GM12878 (cell line): ENCODE results near the gene RNF150. TPM values are rescaled to one million over a fixed set of nuclear protein-coding genes. Genes with fewer than 3 reads are reported as not detected.
A peak's percentile ranks its signal among the peaks of the same experiment; 100 is the strongest.

ENCODE experiments used
- ATAC-seq: fragments of 200-7000 bp; cut with Tn5 transposase; 3 replicates; pipeline ENCODE4 v1.9.1; 2020; ENCODE audit warnings: mild to moderate bottlenecking, moderate library complexity
- BruUV-seq: library from RNA; stranded (reverse); fragments of 400-500 nt; replicated peaks from 2 replicates; lab custom pipeline; 2021; lab: Mats Ljungman, UMichigan
- CTCF ChIA-PET: fragments of 300-600 bp; sonication (Branson Sonifier 250); formaldehyde crosslinking; extraction: SDS; loops from one replicate; lab custom pipeline; 2021; ENCODE audit warnings: inconsistent platforms; lab: Yijun Ruan, JAX
- POLR2A ChIA-PET: fragments of 350-600 bp; formaldehyde crosslinking; extraction: SDS; loops from one replicate; lab custom pipeline; 2021; ENCODE audit warnings: inconsistent platforms; lab: Charles Lee
- RAD21 ChIA-PET: fragments of 300-600 bp; sonication (Branson Sonifier 250); formaldehyde crosslinking; loops from one replicate; lab custom pipeline; 2023; ENCODE audit warnings: antibody characterized with exemption; ENCODE audit not compliant: unreplicated experiment; lab: Charles Lee
- SMC1A ChIA-PET: fragments of 300-600 bp; sonication (Branson Sonifier 250); formaldehyde crosslinking; loops from one replicate; lab custom pipeline; 2023; ENCODE audit not compliant: unreplicated experiment, uncharacterized antibody; lab: Charles Lee
- DNase-seq: peaks from one replicate; pipeline ENCODE4 v3.0.0-alpha.2; 2011; ENCODE audit warnings: low read depth, low spot score
- FAIRE-seq: peaks from 3 replicates; lab custom pipeline; 2011; peaks lifted over from hg19 to GRCh38; lab: Jason Lieb, UNC
- H2AFZ ChIP-seq: 2 replicates; pipeline ENCODE4 v1.6.0; 2011; ENCODE audit warnings: low read depth, low read length, control low read depth; ENCODE audit not compliant: control insufficient read depth
- H3K27ac ChIP-seq: 2 replicates; pipeline ENCODE4 v1.5.1; 2011; ENCODE audit warnings: control low read depth; ENCODE audit not compliant: control insufficient read depth, insufficient read depth
- H3K27me3 ChIP-seq, 2 experiments: replicated peaks in 1 of 2; 2 replicates each; pipeline versions ENCODE4 v1.6.0 to v1.6.1; 2011; ENCODE audit warnings: low read length in 1 of 2; ENCODE audit not compliant: control insufficient read depth in 2 of 2, insufficient read depth in 2 of 2
- H3K36me3 ChIP-seq, 2 experiments: 2 replicates each; pipeline ENCODE4 v1.5.1; 2011; ENCODE audit warnings: low read length in 1 of 2; ENCODE audit not compliant: control insufficient read depth in 2 of 2, insufficient read depth in 2 of 2
- H3K4me1 ChIP-seq: 2 replicates; pipeline ENCODE4 v1.6.1; 2011; ENCODE audit warnings: mild to moderate bottlenecking, low read length, moderate library complexity, mixed read lengths; ENCODE audit not compliant: control insufficient read depth, insufficient read depth
- H3K4me2 ChIP-seq: 2 replicates; pipeline ENCODE4 v1.6.0; 2011; ENCODE audit warnings: control low read depth; ENCODE audit not compliant: control insufficient read depth, insufficient read depth
- H3K4me3 ChIP-seq: fragments of 200-600 bp; sonication (generic); 2 replicates; pipeline ENCODE4 v1.5.1; 2016
- H3K79me2 ChIP-seq: 2 replicates; pipeline ENCODE4 v1.6.0; 2011; ENCODE audit warnings: low read length; ENCODE audit not compliant: control insufficient read depth, insufficient read depth
- H3K9ac ChIP-seq: 2 replicates; pipeline ENCODE4 v1.8.0; 2011; ENCODE audit warnings: low read length, control low read depth, mixed read lengths; ENCODE audit not compliant: control insufficient read depth, insufficient read depth
- H3K9me3 ChIP-seq: replicated peaks from 3 replicates; pipeline ENCODE4 v1.5.1; 2011; ENCODE audit warnings: mild to moderate bottlenecking, low read length; ENCODE audit not compliant: control insufficient read depth, insufficient read depth
- H4K20me1 ChIP-seq: 2 replicates; pipeline ENCODE4 v1.6.0; 2011; ENCODE audit not compliant: control insufficient read depth, insufficient read depth
- ESRRA ChIP-seq: IDR thresholded peaks from 2 replicates; pipeline ENCODE4 v1.6.1; 2012; ENCODE audit warnings: mild to moderate bottlenecking, low read length, improper control_type of control experiment
- RAD51 ChIP-seq: fragments of 450-650 bp; IDR thresholded peaks from 2 replicates; pipeline ENCODE4 v1.6.1; 2016; ENCODE audit warnings: moderate library complexity, mild to moderate bottlenecking, inconsistent platforms
- RUNX3 ChIP-seq: IDR thresholded peaks from 2 replicates; pipeline ENCODE4 v1.6.1; 2012; ENCODE audit warnings: low read length, inconsistent platforms
- WGBS: methylation state at CpG from one replicate; pipeline ENCODE4 v1.1.6; 2016; ENCODE audit warnings: low lambda C conversion rate; ENCODE audit not compliant: insufficient replicate concordance, insufficient coverage; ENCODE audit errors: missing lambda C conversion rate; 5-methylcytosine and 5-hydroxymethylcytosine counted together
- in situ Hi-C: fragments of 300-500 bp; cut with MboI; formaldehyde crosslinking; loops from 9 replicates; pipeline ENCODE4 v1.14.3; 2018; ENCODE audit warnings: mixed read lengths
- intact Hi-C: fragments of 100-400 bp; cut with micrococcal nuclease; formaldehyde crosslinking; loops from one replicate; pipeline ENCODE4 v1.14.2; 2022; ENCODE audit not compliant: unreplicated experiment
- polyA plus RNA-seq, 11 experiments: library from polyadenylated mRNA; depleted of rRNA in 4 of 11; unstranded in 6 of 11; stranded (reverse) in 5 of 11; fragments of >200 nt; fragmentation: Nextera tagmentation in 4 of 11; fragmentation: Illumina TruSeq in 1 of 11; extraction: Ambion mirVana in 4 of 11; extraction: Trizol in 1 of 11; gene quantifications; 1 replicate in 1 of 11; 2 replicates in 10 of 11; pipeline versions ENCODE4 v1.2.1 to v1.2.3, GENCODE V29; 2011 to 2016; ENCODE audit warnings: inconsistent platforms in 2 of 11, missing spikeins in 2 of 11, low read depth in 1 of 11
- total RNA-seq, 4 experiments: library from RNA; depleted of rRNA in 3 of 4; stranded (reverse); fragments of >200 nt in 3 of 4; fragmentation: Illumina TruSeq in 1 of 4; extraction: Trizol in 1 of 4; gene quantifications; 2 replicates each; pipeline versions ENCODE4 v1.2.1 to v1.2.3, GENCODE V29; 2013 to 2021
- TF ChIP-seq, protein P1 (sequence below): fragments of 450-650 bp; conservative IDR thresholded peaks from 2 replicates; pipeline ENCODE4 v1.6.1; 2017; ENCODE audit warnings: mild to moderate bottlenecking, moderate library complexity

The RNF150 gene
- total and polyA plus RNA-seq, 10 of the 15 experiments (the other 5 are each of a cell fraction or from before 2014, with no cell fraction given), result 0.01 to 2.3 (median 0.04) TPM; not detected in 6

DNA sequence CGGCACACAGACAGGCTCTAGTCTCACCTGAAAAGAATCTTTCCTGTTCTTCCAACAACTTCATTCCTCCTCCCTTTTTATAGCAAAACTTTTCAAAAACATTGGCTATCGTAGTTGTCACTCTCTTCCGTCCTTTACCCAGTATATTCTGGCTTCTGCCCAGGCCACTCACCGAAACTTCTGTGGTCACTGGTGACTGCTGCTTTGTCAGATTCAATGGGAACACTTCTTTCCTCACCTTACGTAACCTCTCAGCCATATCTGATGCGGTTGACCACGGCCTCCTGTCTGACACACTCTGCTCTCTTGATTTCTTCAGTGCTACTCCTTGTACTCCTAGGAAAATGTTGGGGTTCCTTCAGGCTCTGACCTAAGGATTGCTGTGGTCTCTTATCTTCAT, 9.2 kb upstream of the RNF150 start:
- Histone ChIP-seq H3K4me1 (no peaks in the 10 kb centered on the region), H3K36me3 (no peaks in the 10 kb centered on the region), H3K4me2 (no peak overlapping the region), H3K27me3 (0 out of 4 replicates have a peak, but pooled peaks cover 0 to 2% of the 10 kb centered on the region in 2 experiments), H3K27ac (no peak overlapping the region), H3K4me3 (no peak overlapping the region)
- ChIA-PET SMC1A (no interaction called here), POLR2A (no interaction called here), CTCF (no interaction called here)
- DNase-seq (no peak), ATAC-seq (no peak)
- intact Hi-C loops, result no loop called here
- TF ChIP-seq RUNX3 (peak; percentile 44; the same call in 1 of the 2 replicates), RAD51 (no peak), ESRRA (no peak)
- TF ChIP-seq, protein P1, sequence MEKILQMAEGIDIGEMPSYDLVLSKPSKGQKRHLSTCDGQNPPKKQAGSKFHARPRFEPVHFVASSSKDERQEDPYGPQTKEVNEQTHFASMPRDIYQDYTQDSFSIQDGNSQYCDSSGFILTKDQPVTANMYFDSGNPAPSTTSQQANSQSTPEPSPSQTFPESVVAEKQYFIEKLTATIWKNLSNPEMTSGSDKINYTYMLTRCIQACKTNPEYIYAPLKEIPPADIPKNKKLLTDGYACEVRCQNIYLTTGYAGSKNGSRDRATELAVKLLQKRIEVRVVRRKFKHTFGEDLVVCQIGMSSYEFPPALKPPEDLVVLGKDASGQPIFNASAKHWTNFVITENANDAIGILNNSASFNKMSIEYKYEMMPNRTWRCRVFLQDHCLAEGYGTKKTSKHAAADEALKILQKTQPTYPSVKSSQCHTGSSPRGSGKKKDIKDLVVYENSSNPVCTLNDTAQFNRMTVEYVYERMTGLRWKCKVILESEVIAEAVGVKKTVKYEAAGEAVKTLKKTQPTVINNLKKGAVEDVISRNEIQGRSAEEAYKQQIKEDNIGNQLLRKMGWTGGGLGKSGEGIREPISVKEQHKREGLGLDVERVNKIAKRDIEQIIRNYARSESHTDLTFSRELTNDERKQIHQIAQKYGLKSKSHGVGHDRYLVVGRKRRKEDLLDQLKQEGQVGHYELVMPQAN, result no peak
- TF ChIP-seq, all 136 proteins: peak for 1
- no peak overlapping the region for H2AFZ ChIP-seq
- RAD21 ChIA-PET, result no interaction called here
- H4K20me1 ChIP-seq, result no peaks in the 10 kb centered on the region
- 11% methylated on average over 7 of the region's 7 CpGs for WGBS
- in situ Hi-C loops, result no loop called here
- H3K79me2 ChIP-seq, result no peaks in the 10 kb centered on the region
- no peak for FAIRE-seq
- no peaks in the 10 kb centered on the region for H3K9me3 ChIP-seq
- no TSS peak for BruUV-seq
- no peak overlapping the region for H3K9ac ChIP-seq
